ENCODE results near the gene PSME3IP1.
"Not testable (repeated sequence)": the region's sequence is repeated elsewhere in the genome, so short reads cannot be mapped to it uniquely, and the experiment has no call there.

PSME3IP1 gene

GRCh38 chr16:57123216-57123973 lies 62.4 kb downstream of the PSME3IP1 start:
- DNase-seq (ENCODE audit: low read depth), result no peak

DNA sequence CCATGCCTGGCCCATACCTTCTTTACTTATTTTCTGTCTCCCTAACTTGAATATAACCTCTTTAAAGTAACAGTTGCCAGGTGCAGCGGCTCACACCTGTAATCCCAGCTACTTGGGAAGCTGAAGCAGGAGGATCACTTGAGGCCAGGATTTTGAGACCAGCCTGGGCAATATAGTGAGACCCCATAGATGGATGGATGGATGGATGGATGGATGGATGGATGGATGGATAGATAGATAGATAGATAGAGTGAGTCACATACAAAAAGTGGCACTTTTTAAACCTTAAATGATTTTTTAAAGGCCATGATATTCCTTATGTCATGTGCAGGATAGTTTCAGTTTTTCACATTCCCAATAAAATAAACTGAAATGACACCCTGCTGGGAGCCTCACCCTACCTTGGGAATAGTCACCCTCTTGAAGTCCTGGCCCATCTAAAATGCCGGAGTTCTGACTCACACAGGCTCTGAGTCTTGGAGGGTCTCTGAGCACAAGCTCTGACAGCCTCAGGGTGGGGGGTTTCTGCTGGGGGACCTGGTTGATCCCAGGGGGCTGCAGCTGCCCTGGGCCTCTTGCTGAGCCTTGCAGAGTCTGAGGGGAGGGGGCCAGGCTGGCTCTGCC lies 67.3 kb downstream of the PSME3IP1 start:
- DNase-seq (ENCODE audit: low read depth), result no peak

DNA sequence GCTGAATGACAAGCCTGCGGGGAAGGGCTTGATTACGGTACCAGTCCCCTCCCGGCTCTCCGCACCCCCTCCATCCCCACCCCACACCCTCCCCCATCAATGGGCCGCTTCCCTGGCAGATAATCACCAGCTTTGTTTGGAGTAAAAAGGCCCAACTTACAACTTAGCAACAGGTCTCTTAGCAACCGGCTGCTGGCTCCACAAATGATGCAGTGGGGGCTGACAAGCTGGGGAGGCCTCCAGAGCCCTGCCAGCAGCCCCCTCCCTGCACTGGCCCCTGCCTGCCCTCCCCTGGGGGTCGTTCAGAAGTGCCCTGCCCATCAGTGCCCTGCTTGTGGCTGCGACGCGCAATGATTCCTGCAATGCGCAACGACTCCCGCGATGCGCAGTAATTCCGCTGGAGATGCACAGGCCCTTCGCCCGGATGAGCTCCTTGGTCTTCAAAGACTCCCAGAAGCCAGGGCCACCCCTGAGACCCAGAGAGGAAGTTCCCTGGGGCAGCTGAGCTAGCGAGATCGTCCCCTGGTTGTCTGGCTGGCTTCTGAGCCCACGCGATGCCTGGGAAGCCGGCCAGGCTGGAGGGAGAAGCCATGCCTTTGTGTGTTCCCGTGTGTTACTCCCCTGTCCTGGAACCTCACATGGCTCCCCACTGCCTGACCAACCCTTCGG lies 70.2 kb downstream of the PSME3IP1 start:
- DNase-seq (ENCODE audit: low read depth), result no peak

- no peak for DNase-seq (ENCODE audit: low read depth)
These were observed 70.7 kb downstream of the PSME3IP1 start for GRCh38 chr16:57115168-57115513.

DNA sequence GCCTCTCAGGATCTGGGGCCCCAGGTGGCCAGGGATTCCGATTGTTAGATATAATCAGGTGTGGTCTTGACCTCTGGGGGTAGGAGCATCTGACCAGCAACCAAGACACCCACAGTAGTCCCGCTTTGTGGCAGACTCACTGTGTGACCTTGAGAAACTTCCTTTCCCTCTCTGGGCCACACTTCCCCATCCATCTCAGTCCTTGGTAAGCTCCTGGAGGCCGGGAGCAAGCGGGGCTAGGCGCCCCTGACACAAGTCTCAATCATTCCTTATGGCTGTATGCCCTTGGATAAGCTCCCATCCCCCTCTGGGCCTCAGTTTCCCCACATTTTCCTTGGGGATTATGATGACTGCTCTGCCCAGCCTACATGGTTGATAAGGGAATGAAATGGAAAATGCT lies 72.2 kb downstream of the PSME3IP1 start:
- DNase-seq (ENCODE audit: low read depth), result no peak

DNA sequence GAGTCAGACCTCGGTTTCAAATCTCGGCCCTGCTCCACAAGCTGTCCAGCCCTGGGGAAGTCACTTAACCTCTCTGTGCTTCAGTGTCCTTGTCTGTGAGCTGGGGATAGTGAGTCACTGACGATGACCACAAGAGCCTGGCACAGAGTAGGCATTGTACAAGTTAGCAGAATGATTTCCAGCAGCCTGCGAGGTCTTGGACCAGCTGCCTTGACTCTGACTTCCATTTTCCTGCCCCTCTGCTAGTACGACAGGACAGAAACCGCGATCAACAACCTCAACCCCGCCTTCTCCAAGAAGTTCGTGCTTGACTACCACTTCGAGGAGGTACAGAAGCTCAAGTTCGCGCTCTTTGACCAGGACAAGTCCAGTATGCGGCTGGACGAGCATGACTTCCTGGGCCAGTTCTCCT lies 72.8 kb downstream of the PSME3IP1 start:
- DNase-seq (ENCODE audit: low read depth), result no peak

- DNase-seq (ENCODE audit: low read depth), result no peak
These were observed 73.3 kb downstream of the PSME3IP1 start for GRCh38 chr16:57112403-57113041.

DNA sequence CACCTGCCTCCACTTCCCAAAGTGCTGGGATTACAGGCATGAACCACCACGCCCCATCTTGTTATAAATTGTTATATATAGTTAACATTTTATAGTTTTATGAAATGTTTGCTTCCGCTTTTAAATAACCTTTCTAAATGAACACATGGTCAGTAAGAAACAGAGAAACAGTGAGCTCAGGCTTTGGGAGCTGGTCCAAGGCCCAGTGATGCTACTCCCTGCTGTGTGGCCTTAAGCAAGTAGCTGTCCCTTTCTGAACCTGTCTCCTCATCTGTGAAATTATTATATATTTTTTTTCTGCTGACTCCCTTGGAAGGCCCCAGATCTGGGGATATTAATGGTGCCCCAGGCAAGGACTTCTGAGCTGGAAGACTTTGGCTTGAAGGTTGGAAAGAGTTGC lies 74.4 kb downstream of the PSME3IP1 start:
- DNase-seq (ENCODE audit: low read depth), result no peak

DNA sequence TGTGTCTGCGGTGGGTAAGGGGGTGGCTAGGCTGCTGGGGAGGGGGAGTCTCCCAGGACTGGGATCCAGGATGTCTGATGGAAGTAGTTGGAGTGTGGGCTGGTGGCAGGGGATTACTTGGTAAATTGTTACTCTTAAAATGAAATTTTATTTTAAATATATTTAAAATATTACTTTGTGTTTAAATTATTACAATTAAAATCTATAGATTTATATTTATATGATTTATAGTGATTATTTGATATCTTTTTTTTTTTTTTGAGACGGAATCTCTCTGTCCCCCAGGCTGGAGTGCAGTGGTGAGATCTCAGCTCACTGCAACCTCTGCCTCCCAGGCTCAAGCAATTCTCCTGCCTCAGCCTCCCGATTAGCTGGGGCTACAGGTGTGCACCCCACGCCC lies 74.9 kb downstream of the PSME3IP1 start:
- DNase-seq (ENCODE audit: low read depth), result no peak

DNA sequence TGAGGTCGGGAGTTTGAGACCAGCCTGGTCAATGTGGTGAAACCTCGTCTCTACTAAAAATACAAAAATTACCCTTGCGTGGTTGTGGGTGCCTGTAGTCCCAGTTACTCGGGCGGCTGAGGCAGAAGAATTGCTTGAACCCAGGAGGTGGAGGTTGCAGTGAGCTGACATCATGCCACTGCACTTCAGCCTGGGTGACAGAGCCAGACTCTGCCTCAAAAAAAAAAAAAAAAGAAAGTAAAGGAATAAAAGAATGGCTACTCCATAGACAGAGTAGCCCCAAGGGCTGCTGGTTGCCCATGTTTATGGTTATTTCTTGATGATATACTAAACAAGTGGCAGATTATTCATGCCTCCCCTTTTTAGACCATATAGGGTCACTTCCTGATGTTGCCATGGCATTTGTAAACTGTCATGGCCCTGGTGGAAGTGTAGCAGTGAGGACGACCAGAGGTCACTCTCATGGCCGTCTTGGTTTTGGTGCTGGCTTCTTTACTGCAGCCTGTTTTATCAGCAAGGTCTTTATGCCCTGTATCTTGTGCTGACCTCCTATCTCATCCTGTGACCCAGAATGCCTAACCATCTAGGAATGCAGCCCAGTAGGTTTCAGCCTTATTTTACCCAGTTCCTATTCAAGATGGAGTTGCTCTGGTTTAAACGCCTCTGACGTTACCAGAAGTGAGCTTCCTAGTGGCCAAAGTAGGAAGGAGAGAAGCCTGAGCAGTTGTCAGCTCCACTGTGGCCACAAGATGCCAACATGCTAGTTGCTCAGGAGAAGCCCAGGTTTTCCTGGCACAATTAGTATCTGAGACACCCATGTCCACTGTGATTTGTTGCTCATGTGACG lies 76.4 kb downstream of the PSME3IP1 start:
- not testable (repeated sequence) for DNase-seq (ENCODE audit: low read depth)

DNA sequence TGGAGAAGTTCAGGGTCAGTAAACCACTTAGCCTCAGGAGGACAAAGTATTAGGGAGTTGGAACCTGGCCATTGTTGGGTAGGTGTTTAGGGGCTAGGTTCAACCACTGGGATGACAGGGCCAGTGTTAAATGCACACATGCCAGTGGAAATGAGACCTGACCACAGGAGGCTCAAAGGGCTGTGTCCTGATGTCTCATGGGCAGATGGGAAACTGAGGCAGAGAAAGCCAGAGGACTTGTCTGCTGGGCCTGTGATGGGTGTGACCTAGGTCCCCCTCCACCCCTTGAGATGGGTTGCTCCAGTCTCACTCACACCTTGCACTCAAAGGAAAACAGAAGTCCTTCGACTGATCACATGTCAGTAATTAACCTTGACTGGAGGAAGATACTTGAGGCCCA lies 77.4 kb downstream of the PSME3IP1 start:
- DNase-seq (ENCODE audit: low read depth), result no peak

- no peak for DNase-seq (ENCODE audit: low read depth)
These were observed 78.4 kb downstream of the PSME3IP1 start for GRCh38 chr16:57107321-57107922.

DNA sequence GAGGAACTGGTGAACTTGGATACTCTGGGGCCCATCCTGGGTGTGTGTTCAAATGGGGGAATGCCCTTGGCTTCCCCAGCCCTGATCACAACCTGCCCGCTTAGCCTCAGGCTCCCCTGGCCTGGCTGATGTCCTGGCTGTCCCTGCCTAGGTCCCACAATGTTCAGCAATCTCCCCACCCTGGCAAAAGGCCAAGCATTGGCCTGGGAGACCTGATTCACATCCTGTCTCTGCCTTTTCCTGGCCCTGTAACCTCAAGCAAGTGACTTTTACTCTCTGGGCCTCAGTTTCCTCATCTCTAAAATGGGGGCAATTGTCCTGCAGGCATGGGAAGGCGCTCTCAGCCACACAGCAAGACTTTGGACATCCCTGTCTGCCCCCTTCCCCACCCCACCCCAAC lies 79.1 kb downstream of the PSME3IP1 start:
- DNase-seq (ENCODE audit: low read depth), result no peak

GRCh38 chr16:57105184-57105583 lies 80.7 kb downstream of the PSME3IP1 start:
- DNase-seq (ENCODE audit: low read depth), result no peak

DNA sequence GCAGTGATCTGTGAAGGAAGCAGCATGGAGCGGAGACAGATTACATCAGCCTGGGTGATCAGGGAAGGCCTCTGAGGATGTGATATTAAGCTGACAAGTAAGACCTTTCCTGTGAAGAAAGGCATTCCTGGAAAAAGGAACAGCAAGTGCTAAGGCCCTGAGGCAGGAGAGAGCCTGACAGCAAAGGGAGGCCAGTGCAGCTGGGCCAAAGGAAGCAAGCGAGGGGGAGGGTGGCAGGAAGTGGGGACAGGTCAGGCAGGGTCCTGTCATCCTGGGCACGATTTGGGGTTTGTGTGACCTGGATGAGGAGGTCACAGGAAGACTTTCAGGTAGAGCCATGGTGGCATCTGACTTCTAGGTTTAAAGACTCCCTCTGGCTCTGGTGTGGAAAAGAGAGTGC lies 81.1 kb downstream of the PSME3IP1 start:
- DNase-seq (ENCODE audit: low read depth), result no peak

DNA sequence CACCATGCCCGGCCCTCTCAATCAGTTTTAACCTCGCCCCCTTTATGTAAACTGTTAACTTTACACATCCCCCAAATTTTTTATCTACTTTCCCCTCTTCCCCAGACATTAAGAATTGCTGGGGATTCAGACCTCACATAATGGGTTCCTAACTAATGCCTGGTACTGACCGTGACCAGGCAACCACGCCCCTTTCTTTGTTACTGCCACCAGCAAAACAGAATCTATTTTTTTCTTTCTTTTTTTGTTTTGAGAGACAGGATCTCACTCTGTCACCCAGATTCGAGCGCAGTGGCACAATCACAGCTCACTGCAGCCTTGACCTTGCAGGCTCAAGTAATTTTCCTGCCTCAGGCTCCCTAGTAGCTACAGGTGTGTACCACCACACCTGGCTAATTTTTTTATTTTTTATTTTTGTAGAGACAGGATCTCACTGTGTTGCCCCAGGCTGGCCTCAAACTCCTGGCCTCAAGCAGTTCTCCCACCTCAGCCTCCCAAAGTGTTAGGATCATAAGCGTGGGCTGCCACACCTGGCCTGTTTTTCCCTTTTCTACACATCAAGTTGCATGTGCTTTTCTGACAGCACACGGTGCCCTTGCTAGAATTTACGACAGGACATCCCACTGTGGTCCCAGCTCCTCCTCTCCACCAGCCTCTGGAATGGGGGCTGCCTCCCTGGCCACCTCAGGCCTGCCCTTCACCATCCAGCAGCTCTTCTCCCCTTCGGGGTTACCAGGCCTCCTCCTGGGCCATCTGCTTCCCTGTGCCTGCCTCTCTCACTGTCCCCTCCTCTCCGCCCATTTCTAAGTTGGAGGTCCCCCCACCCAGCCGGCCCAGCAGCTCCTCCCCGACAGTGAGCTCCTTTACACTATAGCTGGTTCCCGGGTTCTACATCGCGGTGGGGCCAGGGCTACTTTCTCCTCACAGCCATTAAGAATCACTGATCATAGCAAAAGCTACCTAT lies 82.7 kb downstream of the PSME3IP1 start:
- DNase-seq (ENCODE audit: low read depth), result no peak

Measured in stimulated activated CD8-positive, alpha-beta memory T cell treated with anti-CD3 and anti-CD28 coated beads, Interleukin-15, amount 100 ng/mL, for 1 hour (primary cell).